SK-N-SH (cell line): ENCODE measurements around the gene NACC1. TPM values are rescaled to one million over a fixed set of nuclear protein-coding genes. Genes with fewer than 3 reads are reported as not detected.

Experiments used
- CTCF ChIA-PET: fragments of 300-600, 350-600 bp; formaldehyde crosslinking; extraction: SDS; loops from one replicate; lab custom pipeline; 2021; lab: Yijun Ruan, JAX
- POLR2A ChIA-PET: fragments of 350-600 bp; sonication (Branson Sonifier 250); formaldehyde crosslinking; extraction: SDS; loops from one replicate; lab custom pipeline; 2020; ENCODE audit warnings: antibody characterized with exemption, inconsistent platforms; lab: Yijun Ruan, JAX
- DNase-seq: peaks from one replicate; pipeline ENCODE4 v3.0.0; 2012
- H2AFZ ChIP-seq: fragments of 200-600 bp; sonication (generic); 2 replicates; pipeline ENCODE4 v1.8.1; 2016; ENCODE audit warnings: antibody characterized with exemption, mild to moderate bottlenecking, low read depth
- H3F3A ChIP-seq: fragments of 200-600 bp; sonication (generic); replicated peaks from 2 replicates; pipeline ENCODE3; 2016; ENCODE audit warnings: antibody characterized with exemption, mild to moderate bottlenecking; ENCODE audit not compliant: insufficient read depth
- H3K27ac ChIP-seq, 2 experiments: fragments of 200-500 bp in 1 of 2; fragments of 200-600 bp in 1 of 2; sonication (Bioruptor generic) in 1 of 2; sonication (generic), shearing (Covaris generic) in 1 of 2; 2 replicates each; pipeline versions ENCODE4 v1.5.1 to v1.6.1; 2014 to 2016; ENCODE audit warnings: low read depth in 2 of 2, inconsistent platforms in 1 of 2, low read length in 1 of 2, mild to moderate bottlenecking in 1 of 2, mixed read lengths in 1 of 2
- H3K27me3 ChIP-seq: fragments of 200-600 bp; sonication (generic), shearing (Covaris generic); 2 replicates; pipeline ENCODE4 v1.6.1; 2016; ENCODE audit warnings: mixed run types; ENCODE audit not compliant: insufficient read depth
- H3K36me3 ChIP-seq, 2 experiments: fragments of 200-500 bp in 1 of 2; fragments of 200-600 bp in 1 of 2; sonication (Bioruptor generic) in 1 of 2; sonication (generic) in 1 of 2; replicated peaks in 1 of 2; 2 replicates each; pipeline versions ENCODE3 to v1.5.1; 2014 to 2016; ENCODE audit warnings: low read length in 1 of 2, mild to moderate bottlenecking in 1 of 2; ENCODE audit not compliant: insufficient read depth in 2 of 2, control insufficient read depth in 1 of 2
- H3K4me1 ChIP-seq, 2 experiments: fragments of 200-500 bp in 1 of 2; fragments of 200-600 bp in 1 of 2; sonication (Bioruptor generic) in 1 of 2; sonication (generic), shearing (Covaris generic) in 1 of 2; 2 replicates each; pipeline versions ENCODE4 v1.5.1 to v1.6.1; 2014 to 2016; ENCODE audit warnings: low read depth in 1 of 2, low read length in 1 of 2, mixed run types in 1 of 2; ENCODE audit not compliant: insufficient read depth in 2 of 2, control insufficient read depth in 1 of 2
- H3K4me2 ChIP-seq: fragments of 200-600 bp; sonication (generic), shearing (Covaris generic); 2 replicates; pipeline ENCODE4 v1.6.1; 2017; ENCODE audit warnings: mixed run types
- H3K4me3 ChIP-seq, 2 experiments: fragments of 200-500 bp in 1 of 2; fragments of 200-600 bp in 1 of 2; sonication (Bioruptor generic) in 1 of 2; sonication (generic), shearing (Covaris generic) in 1 of 2; 2 replicates each; pipeline versions ENCODE4 v1.5.1 to v1.8.1; 2014 to 2016; ENCODE audit warnings: low read depth in 2 of 2, inconsistent platforms in 1 of 2, low read length in 1 of 2, mild to moderate bottlenecking in 1 of 2, mixed read lengths in 1 of 2, moderate library complexity in 1 of 2
- H3K79me2 ChIP-seq: fragments of 200-600 bp; sonication (generic); 2 replicates; pipeline ENCODE4 v1.8.1; 2017; ENCODE audit warnings: mild to moderate bottlenecking; ENCODE audit not compliant: insufficient read depth
- H3K9ac ChIP-seq: fragments of 200-600 bp; sonication (generic); 2 replicates; pipeline ENCODE4 v1.6.1; 2017; ENCODE audit warnings: mixed run types
- H3K9me2 ChIP-seq: fragments of 200-600 bp; sonication (generic); 2 replicates; pipeline ENCODE4 v1.6.1; 2017; ENCODE audit warnings: mixed run types
- H3K9me3 ChIP-seq: fragments of 200-600 bp; sonication (generic); 2 replicates; pipeline ENCODE4 v1.6.1; 2017; ENCODE audit warnings: mixed run types, mild to moderate bottlenecking, moderate library complexity
- H4K20me1 ChIP-seq: fragments of 200-600 bp; sonication (generic); 2 replicates; pipeline ENCODE4 v1.6.1; 2017; ENCODE audit warnings: mild to moderate bottlenecking, mixed run types; ENCODE audit not compliant: insufficient read depth
- CTCF ChIP-seq: fragments of 200-600 bp; sonication (generic); IDR thresholded peaks from 2 replicates; pipeline ENCODE4 v1.6.1; 2017; ENCODE audit warnings: antibody characterized with exemption, mild to moderate bottlenecking, moderate library complexity
- FOSL2 ChIP-seq: IDR thresholded peaks from 2 replicates; pipeline ENCODE4 v1.4.0; 2012; ENCODE audit warnings: low read depth, mild to moderate bottlenecking, moderate library complexity, borderline replicate concordance
- FOXJ3 ChIP-seq: sonication (generic); formaldehyde crosslinking; IDR thresholded peaks from 2 replicates; pipeline ENCODE4 v1.5.1; 2020; ENCODE audit warnings: mild to moderate bottlenecking, missing genetic modification reagents
- NRF1 ChIP-seq: IDR thresholded peaks from 2 replicates; pipeline ENCODE4 v1.6.1; 2012; ENCODE audit warnings: low read depth, mild to moderate bottlenecking, low read length
- PBX3 ChIP-seq: IDR thresholded peaks from 2 replicates; pipeline ENCODE4; 2012
- RCOR1 ChIP-seq: fragments of 150-350 bp; IDR thresholded peaks from 2 replicates; pipeline ENCODE4 v1.6.1; 2017; ENCODE audit warnings: antibody characterized with exemption, low read length
- RXRA ChIP-seq: IDR thresholded peaks from 2 replicates; pipeline ENCODE4 v1.4.0; 2012; ENCODE audit warnings: low read depth, mild to moderate bottlenecking, borderline replicate concordance
- SMC3 ChIP-seq: IDR thresholded peaks from 2 replicates; pipeline ENCODE4 v1.6.1; 2012; ENCODE audit warnings: low read depth, low read length, improper control_type of control experiment
- TEAD4 ChIP-seq: IDR thresholded peaks from 2 replicates; pipeline ENCODE4 v1.4.0; 2012; ENCODE audit warnings: mild to moderate bottlenecking, borderline replicate concordance; ENCODE audit not compliant: insufficient read depth
- ZBTB33 ChIP-seq: IDR thresholded peaks from 2 replicates; pipeline ENCODE4 v1.4.0; 2012; ENCODE audit warnings: low read depth, borderline replicate concordance
- WGBS: methylation state at CpG from one replicate; pipeline ENCODE4 v1.1.6; 2017; ENCODE audit warnings: low lambda C conversion rate; 5-methylcytosine and 5-hydroxymethylcytosine counted together
- polyA plus RNA-seq, 3 experiments: library from polyadenylated mRNA; depleted of rRNA; stranded (reverse); fragments of >200 nt; gene quantifications; 2 replicates each; pipeline ENCODE4 v1.2.3, GENCODE V29; 2012
- TF ChIP-seq, protein P1 (sequence below): fragments of 150-350 bp; IDR thresholded peaks from 2 replicates; pipeline ENCODE4 v1.6.1; 2016; ENCODE audit warnings: mild to moderate bottlenecking, low read depth, low read length

The NACC1 gene
- polyA plus RNA-seq, 1 of the 3 experiments (the other 2 are of a cell fraction) = 127 TPM

GRCh38 chr19:13134626-13135025 lies 16.6 kb downstream of the NACC1 start:
- Histone ChIP-seq H4K20me1 (peaks cover 55% of the 10 kb centered on the region), H3K4me2 (no peak overlapping the region)
- no peak for TF ChIP-seq CTCF
- TF ChIP-seq, all 33 proteins: peak for 0
- Histone ChIP-seq H3K9me2 (no peaks in the 10 kb centered on the region), H3K9me3 (no peaks in the 10 kb centered on the region), H3K36me3 (peaks cover 5 to 43% of the 10 kb centered on the region in 2 experiments), H3K4me1 (peaks cover 0 to 15% of the 10 kb centered on the region in 2 experiments; a peak in 2 of 4 replicates), H3K9ac (no peak overlapping the region), H3K79me2 (peaks cover 62% of the 10 kb centered on the region), H2AFZ (no peak overlapping the region), H3F3A (peaks cover 24% of the 10 kb centered on the region), H3K27me3 (no peaks in the 10 kb centered on the region), H3K27ac (no peak overlapping the region), H3K4me3 (no peak overlapping the region)
- whole genome bisulfite sequencing = 92% methylated on average over 3 of the region's 3 CpGs
- CTCF ChIA-PET = no interaction called here
- POLR2A ChIA-PET = no interaction called here
- no peak for DNase-seq

DNA sequence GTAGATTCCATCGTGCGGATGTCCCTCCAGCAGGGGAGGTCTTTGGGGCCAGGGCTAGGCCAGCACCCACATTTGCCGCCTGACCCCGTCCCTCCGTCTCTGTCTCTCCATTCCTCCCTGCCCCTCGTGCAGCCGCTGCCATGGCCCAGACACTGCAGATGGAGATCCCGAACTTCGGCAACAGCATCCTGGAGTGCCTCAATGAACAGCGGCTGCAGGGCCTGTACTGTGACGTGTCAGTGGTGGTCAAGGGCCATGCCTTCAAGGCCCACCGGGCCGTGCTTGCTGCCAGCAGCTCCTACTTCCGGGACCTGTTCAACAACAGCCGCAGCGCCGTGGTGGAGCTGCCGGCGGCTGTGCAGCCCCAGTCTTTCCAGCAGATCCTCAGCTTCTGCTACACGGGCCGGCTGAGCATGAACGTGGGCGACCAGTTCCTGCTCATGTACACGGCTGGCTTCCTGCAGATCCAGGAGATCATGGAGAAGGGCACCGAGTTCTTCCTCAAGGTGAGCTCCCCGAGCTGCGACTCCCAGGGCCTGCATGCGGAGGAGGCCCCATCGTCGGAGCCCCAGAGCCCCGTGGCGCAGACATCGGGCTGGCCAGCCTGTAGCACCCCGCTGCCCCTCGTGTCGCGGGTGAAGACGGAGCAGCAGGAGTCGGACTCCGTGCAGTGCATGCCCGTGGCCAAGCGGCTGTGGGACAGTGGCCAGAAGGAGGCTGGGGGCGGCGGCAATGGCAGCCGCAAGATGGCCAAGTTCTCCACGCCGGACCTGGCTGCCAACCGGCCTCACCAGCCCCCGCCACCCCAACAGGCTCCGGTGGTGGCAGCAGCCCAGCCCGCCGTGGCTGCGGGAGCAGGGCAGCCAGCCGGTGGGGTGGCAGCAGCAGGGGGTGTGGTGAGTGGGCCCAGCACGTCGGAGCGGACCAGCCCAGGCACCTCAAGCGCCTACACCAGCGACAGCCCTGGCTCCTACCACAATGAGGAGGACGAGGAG lies 17.3 kb downstream of the NACC1 start:
- ChIA-PET CTCF (no interaction called here), POLR2A (no interaction called here)
- WGBS = 98% methylated on average over 8 of the region's 60 CpGs
- peaks cover 24% of the 10 kb centered on the region for H3F3A ChIP-seq
- no peak overlapping the region for H2AFZ ChIP-seq
- H3K27ac ChIP-seq = no peak overlapping the region
- no peak overlapping the region for H3K9ac ChIP-seq
- H3K9me3 ChIP-seq = no peaks in the 10 kb centered on the region
- H3K27me3 ChIP-seq = no peaks in the 10 kb centered on the region
- peaks cover 5 to 43% of the 10 kb centered on the region in 2 experiments for H3K36me3 ChIP-seq
- H3K4me3 ChIP-seq = no peak overlapping the region
- TF ChIP-seq TEAD4 (no peak), SMC3 (no peak)
- no peak for DNase-seq
- H3K9me2 ChIP-seq = no peaks in the 10 kb centered on the region
- H3K4me2 ChIP-seq = no peak overlapping the region
- H3K79me2 ChIP-seq = peaks cover 54% of the 10 kb centered on the region
- H3K4me1 ChIP-seq = peaks cover 0 to 15% of the 10 kb centered on the region in 2 experiments; a peak in 2 of 4 replicates
- peaks cover 48% of the 10 kb centered on the region for H4K20me1 ChIP-seq

- no peak for DNase-seq
- ChIA-PET CTCF (no interaction called here), POLR2A (interaction anchor here (0.7 kb wide), 1 partner anchor 13 kb away, joined by 3 read pairs; the partner anchor contains the start of genes IER2 and STX10)
- no peak overlapping the region for H3K4me3 ChIP-seq
- peaks cover 6 to 43% of the 10 kb centered on the region in 2 experiments for H3K36me3 ChIP-seq
- no peaks in the 10 kb centered on the region for H3K9me3 ChIP-seq
- WGBS = 93% methylated on average over 27 of the region's 28 CpGs
- H3K27ac ChIP-seq = no peak overlapping the region
- no peaks in the 10 kb centered on the region for H3K9me2 ChIP-seq
- no peak overlapping the region for H3K4me2 ChIP-seq
- no peaks in the 10 kb centered on the region for H3K27me3 ChIP-seq
- H3K9ac ChIP-seq = no peak overlapping the region
- peaks cover 8% of the 10 kb centered on the region for H3F3A ChIP-seq
- H3K79me2 ChIP-seq = peaks cover 38% of the 10 kb centered on the region
- H3K4me1 ChIP-seq = peaks cover 0 to 6% of the 10 kb centered on the region in 2 experiments; a peak in 1 of 4 replicates
- peaks cover 28% of the 10 kb centered on the region for H4K20me1 ChIP-seq
- H2AFZ ChIP-seq = no peak overlapping the region
- no peak for TF ChIP-seq RXRA
- TF ChIP-seq RCOR1 = no peak
- no peak for TF ChIP-seq ZBTB33
- TF ChIP-seq, protein P1, sequence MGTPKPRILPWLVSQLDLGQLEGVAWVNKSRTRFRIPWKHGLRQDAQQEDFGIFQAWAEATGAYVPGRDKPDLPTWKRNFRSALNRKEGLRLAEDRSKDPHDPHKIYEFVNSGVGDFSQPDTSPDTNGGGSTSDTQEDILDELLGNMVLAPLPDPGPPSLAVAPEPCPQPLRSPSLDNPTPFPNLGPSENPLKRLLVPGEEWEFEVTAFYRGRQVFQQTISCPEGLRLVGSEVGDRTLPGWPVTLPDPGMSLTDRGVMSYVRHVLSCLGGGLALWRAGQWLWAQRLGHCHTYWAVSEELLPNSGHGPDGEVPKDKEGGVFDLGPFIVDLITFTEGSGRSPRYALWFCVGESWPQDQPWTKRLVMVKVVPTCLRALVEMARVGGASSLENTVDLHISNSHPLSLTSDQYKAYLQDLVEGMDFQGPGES = no peak
- TF ChIP-seq FOSL2 = no peak
- TF ChIP-seq NRF1 = no peak
- TF ChIP-seq FOXJ3 (CRISPR knock-in tag) = no peak
- no peak for TF ChIP-seq PBX3
Measured at GRCh38 chr19:13137290-13137794, 19.3 kb downstream of the NACC1 start.
